K562 (cell line): ENCODE results near the gene RUNDC3A. TPM values are rescaled to one million over a fixed set of nuclear protein-coding genes. Genes with fewer than 3 reads are reported as not detected.

Source experiments
- BCLAF1 ChIP-seq, 2 experiments: fragments of 450-650 bp in 1 of 2; IDR thresholded peaks; 2 replicates each; pipeline ENCODE4 v1.6.1; 2011 to 2017; ENCODE audit warnings: low read depth in 2 of 2, antibody characterized with exemption in 1 of 2, borderline replicate concordance in 1 of 2, low read length in 1 of 2, mild to moderate bottlenecking in 1 of 2, mixed read lengths in 1 of 2; ENCODE audit not compliant: control insufficient read depth in 1 of 2
- CBFA2T2 ChIP-seq: fragments of 450-650 bp; conservative IDR thresholded peaks from 2 replicates; pipeline ENCODE4 v1.6.1; 2017; ENCODE audit warnings: mild to moderate bottlenecking
- ETV6 ChIP-seq, 3 experiments: fragments of 150-350 bp in 1 of 3; sonication (generic) in 1 of 3; formaldehyde crosslinking in 1 of 3; IDR thresholded peaks; 2 replicates each; pipeline versions ENCODE4 v1.6.1 to v1.8.0; 2014 to 2022; ENCODE audit warnings: borderline replicate concordance in 2 of 3, low read depth in 2 of 3, antibody characterized with exemption in 1 of 3, low read length in 1 of 3, mild to moderate bottlenecking in 1 of 3, missing genetic modification reagents in 1 of 3
- FOXK2 ChIP-seq, 2 experiments: fragments of 450-650 bp; IDR thresholded peaks in 1 of 2; conservative IDR thresholded peaks in 1 of 2; 2 replicates each; pipeline ENCODE4 v1.6.1; 2016; ENCODE audit warnings: low read depth in 2 of 2, mild to moderate bottlenecking in 1 of 2
- KLF1 ChIP-seq: fragments of 450-650 bp; IDR thresholded peaks from 2 replicates; pipeline ENCODE4 v1.6.1; 2016; ENCODE audit warnings: missing genetic modification characterization, missing compliant biosample characterization
- MTA3 ChIP-seq: fragments of 450-650 bp; formaldehyde crosslinking; IDR thresholded peaks from 2 replicates; pipeline ENCODE4 v1.6.1; 2017; ENCODE audit warnings: mild to moderate bottlenecking, borderline replicate concordance
- NFIX ChIP-seq: fragments of 250-450 bp; sonication (Bioruptor Pico); IDR thresholded peaks from 2 replicates; pipeline ENCODE4 v1.4.0; 2020; ENCODE audit warnings: low read depth, mild to moderate bottlenecking, moderate library complexity
- NR1H2 ChIP-seq: sonication (generic); formaldehyde crosslinking; IDR thresholded peaks from 2 replicates; pipeline ENCODE4 v1.4.0; 2020; ENCODE audit warnings: mild to moderate bottlenecking, missing genetic modification reagents
- POLR2A ChIP-seq: fragments of 450-650 bp; conservative IDR thresholded peaks from 2 replicates; pipeline ENCODE4 v1.6.1; 2016
- PREB ChIP-seq: sonication (generic); formaldehyde crosslinking; IDR thresholded peaks from 2 replicates; pipeline ENCODE4 v1.8.1; 2023; ENCODE audit warnings: mild to moderate bottlenecking, missing genetic modification reagents
- TEAD4 ChIP-seq, 2 experiments: sonication (generic) in 1 of 2; formaldehyde crosslinking in 1 of 2; IDR thresholded peaks; 2 replicates each; pipeline versions ENCODE4 v1.6.1 to v1.8.0; 2012 to 2022; ENCODE audit warnings: borderline replicate concordance in 1 of 2, inconsistent platforms in 1 of 2, low read length in 1 of 2, mild to moderate bottlenecking in 1 of 2, missing genetic modification reagents in 1 of 2
- TFAM ChIP-seq: fragments of 250-450 bp; sonication (Bioruptor Pico); conservative IDR thresholded peaks from 2 replicates; pipeline ENCODE4 v1.5.0; 2021; ENCODE audit warnings: mild to moderate bottlenecking, moderate library complexity
- TOE1 ChIP-seq, 2 experiments: fragments of 450-650 bp in 1 of 2; sonication (generic) in 1 of 2; formaldehyde crosslinking in 1 of 2; IDR thresholded peaks; 2 replicates each; pipeline versions ENCODE4 v1.7.1 to v1.8.0; 2016 to 2022; ENCODE audit warnings: borderline replicate concordance in 2 of 2, mild to moderate bottlenecking in 2 of 2, antibody characterized with exemption in 1 of 2, inconsistent platforms in 1 of 2, low read depth in 1 of 2, missing genetic modification reagents in 1 of 2, moderate library complexity in 1 of 2
- ZNF280B ChIP-seq: fragments of 250-450 bp; sonication (Bioruptor Pico); IDR thresholded peaks from 2 replicates; pipeline ENCODE4 v1.5.1; 2021; ENCODE audit warnings: mild to moderate bottlenecking
- ZNF398 ChIP-seq: fragments of 250-450 bp; sonication (Bioruptor Pico); IDR thresholded peaks from 2 replicates; pipeline ENCODE4 v1.8.0; 2021; ENCODE audit warnings: moderate library complexity, mild to moderate bottlenecking, inconsistent platforms
- ZNF699 ChIP-seq: fragments of 250-450 bp; sonication (Bioruptor Pico); IDR thresholded peaks from 2 replicates; pipeline ENCODE4 v1.8.0; 2021; ENCODE audit warnings: mild to moderate bottlenecking, moderate library complexity; ENCODE audit not compliant: insufficient replicate concordance
- polyA plus RNA-seq, 8 experiments: library from polyadenylated mRNA; depleted of rRNA in 4 of 8; stranded (reverse) in 5 of 8; unstranded in 3 of 8; fragments of >200 nt; fragmentation: Nextera tagmentation in 2 of 8; fragmentation: Illumina TruSeq in 1 of 8; extraction: Ambion mirVana in 2 of 8; extraction: Trizol in 1 of 8; gene quantifications; 2 replicates each; pipeline versions ENCODE4 v1.2.1 to v1.2.3, GENCODE V29; 2011 to 2014; ENCODE audit warnings: inconsistent platforms in 1 of 8, missing spikeins in 1 of 8
- total RNA-seq, 7 experiments: library from RNA; depleted of rRNA in 6 of 7; stranded (reverse); fragments of >200 nt in 6 of 7; fragmentation: Illumina TruSeq in 2 of 7; extraction: Trizol in 2 of 7; gene quantifications; 2 replicates each; pipeline versions ENCODE4 v1.2.1 to v1.2.3, GENCODE V29; 2011 to 2021; ENCODE audit warnings: low replicate concordance in 1 of 7

Gene RUNDC3A
- total and polyA plus RNA-seq, 9 of the 15 experiments (the other 6 are each of a cell fraction or from before 2014, with no cell fraction given): not detected

GRCh38 chr17:44268709-44269534 is 39.5 kb upstream of the RUNDC3A start (continued):
- TF ChIP-seq TEAD4 (IDR thresholded peaks at IDR 0.05; ENCODE audit: low read length): peak; percentile 11; the same call in 1 of the 2 replicates
- no peak for TF ChIP-seq TEAD4 (CRISPR knock-in tag; IDR thresholded peaks at IDR 0.05; ENCODE audit: borderline replicate concordance)
- no peak for TF ChIP-seq POLR2A
- no peak for TF ChIP-seq PREB
- TF ChIP-seq FOXK2 (conservative IDR thresholded peaks at IDR 0.05 in 1 of 2, IDR thresholded peaks at IDR 0.05 in 1 of 2; ENCODE audit: low read depth in 2 of 2): peak in 1 of 2 experiments; percentile 17; a peak in 1 of 4 replicates
- TF ChIP-seq ZNF398 (CRISPR knock-in tag): no peak
- TF ChIP-seq ETV6 (IDR thresholded peaks at IDR 0.05; ENCODE audit: borderline replicate concordance in 1 of 2, low read depth in 2 of 2, low read length in 1 of 2): no peak
- no peak for TF ChIP-seq ETV6 (CRISPR knock-in tag; IDR thresholded peaks at IDR 0.05; ENCODE audit: borderline replicate concordance)
- no peak for TF ChIP-seq ZNF699 (CRISPR knock-in tag)
- no peak for TF ChIP-seq BCLAF1 (IDR thresholded peaks at IDR 0.05; ENCODE audit: borderline replicate concordance in 1 of 2, control insufficient read depth in 1 of 2, low read depth in 2 of 2, low read length in 1 of 2)
- no peak for TF ChIP-seq KLF1 (tag)
- no peak for TF ChIP-seq ZNF280B
- TF ChIP-seq NFIX (CRISPR knock-in tag): no peak
- TF ChIP-seq TFAM (CRISPR knock-in tag): no peak
- peak; percentile 13; the same call in 1 of the 2 replicates for TF ChIP-seq CBFA2T2
- no peak for TF ChIP-seq TOE1 (IDR thresholded peaks at IDR 0.05; ENCODE audit: borderline replicate concordance)
- TF ChIP-seq TOE1 (CRISPR knock-in tag; IDR thresholded peaks at IDR 0.05; ENCODE audit: borderline replicate concordance, low read depth): no peak
- TF ChIP-seq NR1H2 (CRISPR knock-in tag): no peak
- no peak for TF ChIP-seq MTA3
